DND-41 (cell line): ENCODE measurements around the gene FBXO3.

ENCODE experiments used
- EZH2 ChIP-seq: IDR thresholded peaks from 3 replicates; pipeline ENCODE4 v1.6.1; 2012; ENCODE audit warnings: borderline replicate concordance, low read depth, mild to moderate bottlenecking, moderate library complexity, low read length, inconsistent platforms; ENCODE audit not compliant: severe bottlenecking
- TF ChIP-seq, protein P1 (sequence below): IDR thresholded peaks from 2 replicates; pipeline ENCODE4 v1.5.1; 2012; ENCODE audit warnings: borderline replicate concordance, low read length, moderate library complexity, mild to moderate bottlenecking; ENCODE audit not compliant: poor library complexity, severe bottlenecking; ENCODE audit errors: extremely low read depth

GRCh38 chr11:33753304-33753967 is 20.9 kb downstream of the FBXO3 start:
- TF ChIP-seq, protein P1, sequence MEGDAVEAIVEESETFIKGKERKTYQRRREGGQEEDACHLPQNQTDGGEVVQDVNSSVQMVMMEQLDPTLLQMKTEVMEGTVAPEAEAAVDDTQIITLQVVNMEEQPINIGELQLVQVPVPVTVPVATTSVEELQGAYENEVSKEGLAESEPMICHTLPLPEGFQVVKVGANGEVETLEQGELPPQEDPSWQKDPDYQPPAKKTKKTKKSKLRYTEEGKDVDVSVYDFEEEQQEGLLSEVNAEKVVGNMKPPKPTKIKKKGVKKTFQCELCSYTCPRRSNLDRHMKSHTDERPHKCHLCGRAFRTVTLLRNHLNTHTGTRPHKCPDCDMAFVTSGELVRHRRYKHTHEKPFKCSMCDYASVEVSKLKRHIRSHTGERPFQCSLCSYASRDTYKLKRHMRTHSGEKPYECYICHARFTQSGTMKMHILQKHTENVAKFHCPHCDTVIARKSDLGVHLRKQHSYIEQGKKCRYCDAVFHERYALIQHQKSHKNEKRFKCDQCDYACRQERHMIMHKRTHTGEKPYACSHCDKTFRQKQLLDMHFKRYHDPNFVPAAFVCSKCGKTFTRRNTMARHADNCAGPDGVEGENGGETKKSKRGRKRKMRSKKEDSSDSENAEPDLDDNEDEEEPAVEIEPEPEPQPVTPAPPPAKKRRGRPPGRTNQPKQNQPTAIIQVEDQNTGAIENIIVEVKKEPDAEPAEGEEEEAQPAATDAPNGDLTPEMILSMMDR = no peak
- no peak for TF ChIP-seq EZH2
